Subcutaneous preadipocyte (primary cell): ENCODE data around the gene ANKRD13B. TPM values are rescaled to one million over a fixed set of nuclear protein-coding genes. Genes with fewer than 3 reads are reported as not detected.

Source experiments
- small RNA-seq: library from RNA; depleted of rRNA; stranded (forward); fragments of <200 nt; gene quantifications from one replicate; pipeline ENCODE3, GENCODE V24; 2012
- total RNA-seq: library from RNA; depleted of rRNA; stranded (reverse); fragments of >200 nt; gene quantifications from 2 replicates; pipeline ENCODE4 v1.2.3, GENCODE V29; 2012

The ANKRD13B gene
- total RNA-seq = 16.2 and 19.4 TPM in 2 replicates

DNA sequence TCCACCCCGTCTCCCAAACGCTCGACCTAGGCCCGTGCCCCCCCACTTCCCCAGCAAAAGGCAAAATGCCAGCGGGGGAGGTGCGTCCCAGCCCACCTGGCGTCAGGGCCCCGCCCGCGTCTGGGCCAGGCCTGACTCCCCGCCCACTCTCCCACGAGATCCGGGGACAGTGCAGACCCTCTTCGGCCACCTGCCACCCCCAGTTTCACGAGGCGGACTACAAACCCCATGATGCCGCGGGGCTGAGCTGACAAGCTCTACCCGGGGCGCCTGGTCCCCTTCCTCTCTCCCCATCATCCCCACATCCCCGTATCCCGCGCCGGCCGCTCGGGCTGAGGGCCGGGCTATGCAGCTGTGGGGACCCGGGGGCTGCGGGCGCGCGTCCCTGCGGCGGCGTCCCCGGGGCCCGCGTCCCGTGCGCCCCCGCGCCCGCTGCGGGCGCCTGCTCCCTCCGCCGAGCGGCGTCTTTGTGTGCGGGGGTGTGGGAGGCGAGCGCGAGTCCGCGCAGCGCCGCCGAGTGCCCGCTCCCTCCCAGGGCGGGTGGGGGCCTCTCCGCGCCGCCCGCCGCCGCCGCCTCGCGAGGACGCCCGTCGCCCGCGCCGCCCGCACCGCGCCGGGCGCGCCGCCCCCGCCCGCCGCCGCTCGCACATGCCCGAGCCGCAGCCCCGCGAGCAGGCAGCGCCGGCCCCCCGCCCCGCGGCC is at the start of gene ANKRD13B:
Gene ANKRD13B (plus strand): TSS at position 283 of the 702 bp plus-strand sequence. CDS start 490 bp downstream, outside the sequence.

DNA sequence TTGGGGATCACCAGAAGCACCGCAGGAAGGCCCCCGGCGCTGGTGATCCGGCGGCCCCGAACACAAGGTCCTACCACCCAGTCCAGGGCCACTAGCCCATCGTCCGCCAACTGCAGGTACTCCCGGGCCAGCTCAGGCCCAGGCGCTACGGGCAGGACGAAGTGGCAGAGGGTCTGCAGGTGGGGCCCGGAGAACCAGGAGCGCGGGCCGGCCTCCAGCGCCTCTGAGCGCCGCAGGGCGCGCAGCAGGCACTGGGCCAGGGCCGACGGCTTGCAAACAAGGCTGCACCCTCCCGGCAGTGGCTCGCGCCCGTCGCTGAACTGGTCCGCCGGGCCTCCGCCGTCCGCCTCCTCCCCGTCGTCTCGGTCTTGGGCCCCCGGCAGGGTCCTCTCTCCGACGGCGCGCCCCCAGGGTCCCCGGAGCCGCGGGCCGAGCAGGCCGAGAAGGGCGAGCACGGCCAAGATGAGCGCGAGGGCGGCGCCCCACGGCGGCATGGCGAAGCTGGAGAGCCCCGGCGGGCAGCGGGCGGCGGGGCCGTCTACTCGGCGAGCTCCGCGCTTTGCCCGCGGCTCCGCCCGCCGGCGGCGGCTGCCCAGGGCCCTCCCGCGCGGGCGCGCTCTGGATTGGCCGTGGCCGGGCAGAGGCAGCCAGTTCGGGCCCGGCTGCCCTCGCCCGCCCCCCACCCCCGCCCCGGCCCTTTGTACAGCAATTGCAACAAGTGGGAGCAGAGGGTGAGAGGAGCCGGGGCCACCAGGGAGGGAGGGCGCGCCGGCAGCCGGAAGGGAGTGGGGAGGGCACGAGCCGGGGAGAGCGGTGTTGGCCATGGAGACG is 26.2 kb upstream of the ANKRD13B start, which contains the start of gene ABHD15:
Gene ABHD15 (minus strand): TSS at position 565 of the 831 bp plus-strand sequence. CDS start 71 bp downstream, at position 494.

DNA sequence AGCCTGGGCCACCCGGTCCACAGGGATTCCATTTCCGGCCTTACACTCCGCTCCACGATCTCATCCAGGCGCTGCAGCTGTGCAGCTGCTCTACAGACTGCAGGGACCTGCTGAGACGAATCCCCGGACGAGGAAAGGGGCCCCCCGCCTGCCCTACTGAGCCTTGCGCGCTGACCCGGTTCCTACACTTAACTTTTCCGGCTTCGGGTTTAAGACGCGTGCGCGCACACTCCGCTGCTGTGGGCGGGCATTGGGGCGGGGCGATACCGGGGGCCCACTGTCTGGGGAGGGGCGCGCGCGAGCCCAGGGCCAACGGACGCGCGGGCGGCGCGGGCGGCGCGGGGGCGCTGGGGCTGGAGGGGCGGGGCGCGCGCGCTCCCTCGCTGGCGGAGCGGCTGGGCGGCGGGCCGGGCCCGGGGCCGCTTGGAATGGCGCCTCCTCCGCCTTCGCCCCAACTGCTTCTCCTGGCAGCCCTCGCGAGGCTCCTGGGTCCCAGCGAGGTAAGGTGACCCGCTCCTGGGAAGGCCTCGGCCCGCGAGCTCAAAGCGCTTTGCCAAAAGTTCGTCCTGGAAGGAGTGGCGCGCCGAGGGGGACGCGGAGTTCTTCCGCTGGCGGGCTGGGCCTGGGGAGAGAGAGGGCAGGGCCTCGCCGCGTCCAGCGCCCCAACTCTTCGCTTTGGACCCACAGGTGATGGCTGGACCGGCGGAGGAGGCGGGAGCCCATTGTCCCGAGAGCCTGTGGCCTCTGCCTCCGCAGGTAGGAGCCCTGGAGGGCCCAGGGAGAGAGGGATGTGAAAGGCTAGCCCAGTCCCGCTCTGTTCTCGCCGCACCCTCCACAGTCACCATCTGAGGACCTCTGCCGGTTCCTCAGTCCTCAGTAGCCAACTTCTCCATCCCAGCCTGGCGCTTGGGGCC is 24.3 kb upstream of the ANKRD13B start, which contains the start of gene TP53I13:
Gene TP53I13 (plus strand): TSS at position 371 of the 914 bp plus-strand sequence. CDS start 58 bp downstream, at position 429.

DNA sequence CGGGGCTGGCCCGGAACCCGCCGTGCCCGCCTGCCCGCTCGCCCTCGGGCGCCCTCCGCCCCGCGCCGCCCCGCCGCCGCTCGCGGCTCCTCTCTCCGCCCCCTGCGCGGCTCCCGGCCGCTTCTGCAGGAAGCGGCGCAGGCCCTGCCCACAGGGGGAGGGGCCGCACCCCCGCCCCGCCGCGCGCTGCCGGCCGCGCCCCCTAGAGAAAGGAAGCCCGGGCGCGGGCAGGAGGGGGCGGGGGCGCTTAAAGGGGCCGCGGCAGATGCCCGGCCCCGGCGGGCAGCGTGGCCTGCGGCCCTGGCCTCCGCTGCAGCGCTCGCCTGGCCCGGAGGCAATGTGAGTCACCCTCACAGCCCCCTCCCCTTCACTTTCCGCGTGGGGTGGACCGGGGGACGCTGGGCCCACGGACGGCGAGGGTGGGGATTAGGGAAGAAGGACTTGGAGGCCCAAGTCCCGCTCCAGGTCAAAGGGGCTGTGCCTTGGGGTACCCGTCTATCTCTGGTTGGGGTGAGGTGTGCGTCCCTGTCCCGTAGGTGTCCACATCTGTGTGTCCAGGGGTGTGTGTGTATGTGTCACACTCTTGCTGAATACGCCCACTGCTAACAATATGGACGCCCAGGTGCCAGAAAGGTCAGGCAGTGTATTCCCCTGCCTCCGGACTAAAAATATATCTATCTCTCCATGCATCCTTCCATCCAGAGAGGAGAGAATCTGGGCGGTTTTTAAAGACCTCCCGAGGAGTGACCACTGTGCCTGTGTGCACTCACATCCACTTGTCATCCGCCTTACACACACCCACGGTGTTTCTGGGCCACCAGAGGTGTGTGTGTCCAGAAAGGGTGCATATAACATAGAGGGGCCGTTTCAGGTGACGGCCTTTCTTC is 3.2 kb upstream of the ANKRD13B start, which contains the start of gene GIT1:
Gene GIT1 (minus strand): TSS at position 125 of the 887 bp plus-strand sequence. CDS start 270 bp downstream, outside the sequence.

DNA sequence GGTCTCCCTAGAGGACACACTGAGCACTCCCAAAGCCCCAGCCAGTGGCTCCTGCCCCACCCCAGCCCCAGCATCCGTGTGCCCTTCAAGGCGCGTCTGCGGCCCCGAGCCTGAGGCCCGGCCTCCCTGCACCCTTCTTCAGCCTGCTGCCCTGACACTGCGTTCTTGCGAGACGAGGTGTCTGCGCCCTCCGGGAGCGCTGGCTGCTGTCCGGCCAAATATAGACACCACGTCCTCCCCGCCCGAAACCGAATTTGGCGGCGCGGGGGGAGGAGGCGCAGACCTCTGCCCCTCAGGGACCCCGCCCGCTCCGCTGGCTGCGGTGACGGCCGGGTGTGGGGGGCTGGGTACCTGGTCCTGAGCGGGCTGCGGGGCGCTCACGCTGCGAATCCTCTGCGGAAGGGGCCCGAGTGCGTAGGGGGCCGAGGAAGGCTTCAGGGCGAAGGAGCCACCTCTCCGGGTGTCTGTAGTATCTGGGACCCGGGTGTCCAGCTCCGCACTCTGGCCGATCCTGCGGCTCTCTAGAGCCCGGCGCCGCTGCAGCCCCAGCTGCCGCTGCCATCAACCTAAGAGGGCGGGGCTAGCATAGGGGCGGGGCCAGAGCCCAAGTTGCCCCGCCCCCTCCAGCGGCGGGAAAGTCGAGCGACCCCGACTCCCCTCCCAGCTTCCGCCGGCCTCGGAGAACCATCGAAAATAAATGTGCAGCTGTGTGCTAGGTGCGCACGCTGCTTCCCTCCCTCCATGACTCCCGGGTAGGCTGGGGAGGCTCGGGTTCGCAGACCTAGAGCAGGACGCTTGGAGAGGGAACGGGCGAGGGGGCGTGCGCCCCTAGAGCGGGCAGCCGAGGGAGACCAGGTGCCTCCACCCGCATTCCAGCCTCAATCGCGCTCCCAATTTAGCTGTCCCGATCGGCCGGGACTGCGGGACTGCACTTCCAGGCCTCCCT is 29.7 kb downstream of the ANKRD13B start, which contains the start of gene CORO6:
Gene CORO6 (minus strand): TSS at position 576 of the 946 bp plus-strand sequence. CDS start 1,491 bp downstream, outside the sequence.

Small RNA genes lying within 50 kb of the gene (small RNA-seq; reads per million reads assigned to genes)
- not detected for gene RNU6-920P

Other genes starting within 250 kb of the ANKRD13B start
- 37.5 and 53.8 TPM in 2 replicates for gene TAOK1, start 202.8 kb upstream of the ANKRD13B start, total RNA-seq
- gene ABHD15, start 26.1 kb upstream of the ANKRD13B start, total RNA-seq = 8.8 and 11.5 TPM in 2 replicates
- gene TP53I13, start 24.4 kb upstream of the ANKRD13B start, total RNA-seq = 33.4 and 35.4 TPM in 2 replicates
- 32.0 and 37.9 TPM in 2 replicates for gene GIT1, start 3.5 kb upstream of the ANKRD13B start, total RNA-seq
- 3.9 and 4.0 TPM in 2 replicates for gene CORO6, start 29.8 kb downstream of the ANKRD13B start, total RNA-seq